GM19455 (cell line): ENCODE results near the gene RNF128.

ENCODE experiments used
- ATAC-seq: cut with Tn5 transposase; IDR thresholded peaks from one replicate; pipeline ENCODE4 v1.9.1; 2021; ENCODE audit not compliant: unreplicated experiment

The RNF128 gene

GRCh38 chrX:106726485-106727437, at the start of gene RNF128:
RNF128 (plus strand) TSS chrX:106726701; CDS start chrX:106726914, 213 bp downstream.
- ATAC-seq, result no peak

GRCh38 chrX:106680716-106681115, 45.8 kb upstream of the RNF128 start:
- ATAC-seq, result no peak

- ATAC-seq, result no peak
Measured at GRCh38 chrX:106684207-106684606, 42.3 kb upstream of the RNF128 start.

- ATAC-seq, result no peak
Measured at GRCh38 chrX:106692425-106693065, 34.0 kb upstream of the RNF128 start.

- no peak for ATAC-seq
Measured at GRCh38 chrX:106696502-106696901, 30.0 kb upstream of the RNF128 start.

- ATAC-seq, result no peak
Measured at GRCh38 chrX:106698693-106699092, 27.8 kb upstream of the RNF128 start.

- ATAC-seq, result no peak
Measured at GRCh38 chrX:106702636-106703035, 23.9 kb upstream of the RNF128 start.

- no peak for ATAC-seq
Measured at GRCh38 chrX:106706466-106706865, 20.0 kb upstream of the RNF128 start.

- no peak for ATAC-seq
Measured at GRCh38 chrX:106707771-106708454, 18.6 kb upstream of the RNF128 start.

- ATAC-seq, result no peak
Measured at GRCh38 chrX:106710771-106711170, 15.7 kb upstream of the RNF128 start.

- no peak for ATAC-seq
Measured at GRCh38 chrX:106711375-106711774, 15.1 kb upstream of the RNF128 start.

GRCh38 chrX:106716004-106716403, 10.5 kb upstream of the RNF128 start:
- no peak for ATAC-seq

GRCh38 chrX:106716463-106716862, 10.0 kb upstream of the RNF128 start:
- no peak for ATAC-seq

- ATAC-seq, result no peak
Measured at GRCh38 chrX:106718709-106719108, 7.8 kb upstream of the RNF128 start.

GRCh38 chrX:106725931-106726330, 570 bp upstream of the RNF128 start:
- no peak for ATAC-seq

- ATAC-seq, result no peak
Measured at GRCh38 chrX:106728337-106728736, 1.8 kb downstream of the RNF128 start.

GRCh38 chrX:106730401-106730800, 3.9 kb downstream of the RNF128 start:
- no peak for ATAC-seq

- no peak for ATAC-seq
Measured at GRCh38 chrX:106731590-106731989, 5.1 kb downstream of the RNF128 start.

- ATAC-seq, result no peak
Measured at GRCh38 chrX:106734827-106735226, 8.3 kb downstream of the RNF128 start.

- ATAC-seq, result no peak
Measured at GRCh38 chrX:106740193-106740780, 13.8 kb downstream of the RNF128 start.

GRCh38 chrX:106742193-106742592, 15.7 kb downstream of the RNF128 start:
- ATAC-seq, result no peak
